Chondrocyte (in vitro differentiated cells): ENCODE measurements around the gene ADCYAP1. TPM values are rescaled to one million over a fixed set of nuclear protein-coding genes. Genes with fewer than 3 reads are reported as not detected.
"Not testable (repeated sequence)": the region's sequence is repeated elsewhere in the genome, so short reads cannot be mapped to it uniquely, and the experiment has no call there.

Experiments
- DNase-seq: peaks from one replicate; pipeline ENCODE4 v3.0.0; 2021; ENCODE audit warnings: mixed read lengths, low spot score
- H3K27ac Mint-ChIP-seq: one replicate; pipeline ENCODE4 v1.8.0; 2021; ENCODE audit warnings: mild to moderate bottlenecking, moderate library complexity, mixed read lengths; ENCODE audit not compliant: unreplicated experiment
- H3K27me3 Mint-ChIP-seq: 2 replicates; pipeline ENCODE4 v1.8.0; 2021; ENCODE audit warnings: low read depth, mixed read lengths
- H3K36me3 Mint-ChIP-seq: 2 replicates; pipeline ENCODE4 v1.8.0; 2021; ENCODE audit warnings: low read depth, mixed read lengths
- H3K4me1 Mint-ChIP-seq: 2 replicates; pipeline ENCODE4 v1.8.0; 2021; ENCODE audit warnings: low read depth, mild to moderate bottlenecking, mixed read lengths
- H3K4me3 Mint-ChIP-seq: one replicate; pipeline ENCODE4 v1.8.0; 2021; ENCODE audit warnings: mild to moderate bottlenecking, moderate library complexity, mixed read lengths; ENCODE audit not compliant: unreplicated experiment
- H3K9me3 Mint-ChIP-seq: 2 replicates; pipeline ENCODE4 v1.8.0; 2021; ENCODE audit warnings: low read depth, mixed read lengths
- CTCF ChIP-seq: fragments of 200-600 bp; sonication (generic); IDR thresholded peaks from 2 replicates; pipeline ENCODE4 v1.5.0; 2021; ENCODE audit warnings: antibody characterized with exemption, mild to moderate bottlenecking, moderate library complexity
- long read RNA-seq: library from polyadenylated mRNA; stranded (forward); transcript quantifications from one replicate; pipeline ENCODE4 v2.0.0, GENCODE V29; 2021
- total RNA-seq: library from RNA; stranded (reverse); gene quantifications from 3 replicates; pipeline ENCODE4 v1.2.1, GENCODE V29; 2021

The ADCYAP1 gene
- not detected in 3 replicates for total RNA-seq
- long read RNA-seq, result 0 reads

- TF ChIP-seq CTCF, result peak; percentile 28
- Mint-ChIP-seq H3K27ac (no peak within 1 kb of the TSS), H3K4me3 (peak within 1 kb of the TSS; percentile 21), H3K36me3 (no peaks in the 10 kb centered on the region), H3K4me1 (peaks cover 31% of the 10 kb centered on the region), H3K9me3 (no peaks in the 10 kb centered on the region), H3K27me3 (peaks cover 77% of the 10 kb centered on the region)
- no peak for DNase-seq
Observed at GRCh38 chr18:904218-905090, at the start of gene ADCYAP1. ADCYAP1 (plus strand) TSS chr18:904871; CDS start chr18:905387, 516 bp downstream.

DNA sequence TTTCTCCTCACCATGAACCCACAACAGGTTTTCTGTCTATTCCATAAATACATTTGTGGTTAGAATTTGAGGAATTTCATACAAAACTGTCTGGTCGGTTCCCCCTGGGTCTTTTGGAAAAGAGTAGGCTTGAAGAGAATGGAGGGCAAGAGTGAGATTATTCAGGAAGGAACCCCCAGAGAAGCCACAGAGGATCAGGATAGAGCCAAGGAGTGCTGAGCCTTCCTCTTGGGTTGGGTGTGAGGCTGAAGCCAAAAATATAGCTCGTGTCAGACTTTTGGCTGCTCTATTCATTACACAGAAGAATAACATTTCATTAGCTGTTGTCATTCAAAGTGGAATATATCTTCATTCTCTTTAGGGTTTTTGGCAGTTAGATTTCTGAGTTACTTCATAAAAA, 46.7 kb upstream of the ADCYAP1 start:
- Mint-ChIP-seq H3K4me3 (no peak overlapping the region), H3K36me3 (no peaks in the 10 kb centered on the region), H3K27me3 (peaks cover 29% of the 10 kb centered on the region), H3K27ac (no peak overlapping the region), H3K4me1 (peaks cover 7% of the 10 kb centered on the region), H3K9me3 (no peaks in the 10 kb centered on the region)
- no peak for DNase-seq
- no peak for TF ChIP-seq CTCF

GRCh38 chr18:864872-865273, 39.8 kb upstream of the ADCYAP1 start:
- TF ChIP-seq CTCF, result peak; percentile 97
- Mint-ChIP-seq H3K4me3 (no peak overlapping the region), H3K27me3 (peaks cover 53% of the 10 kb centered on the region), H3K36me3 (no peaks in the 10 kb centered on the region), H3K9me3 (no peaks in the 10 kb centered on the region), H3K27ac (no peak overlapping the region), H3K4me1 (peaks cover 6% of the 10 kb centered on the region)
- DNase-seq, result no peak

GRCh38 chr18:867257-867656, 37.4 kb upstream of the ADCYAP1 start:
- Mint-ChIP-seq H3K27me3 (peaks cover 49% of the 10 kb centered on the region), H3K4me3 (no peak overlapping the region), H3K27ac (no peak overlapping the region), H3K9me3 (no peaks in the 10 kb centered on the region), H3K4me1 (peaks cover 6% of the 10 kb centered on the region), H3K36me3 (no peaks in the 10 kb centered on the region)
- DNase-seq, result no peak
- no peak for TF ChIP-seq CTCF

GRCh38 chr18:873426-873825, 31.2 kb upstream of the ADCYAP1 start:
- not testable (repeated sequence) for H3K4me1 Mint-ChIP-seq, H3K4me3 Mint-ChIP-seq, H3K9me3 Mint-ChIP-seq, H3K36me3 Mint-ChIP-seq, DNase-seq, H3K27ac Mint-ChIP-seq
- peaks cover 28% of the 10 kb centered on the region for H3K27me3 Mint-ChIP-seq

DNA sequence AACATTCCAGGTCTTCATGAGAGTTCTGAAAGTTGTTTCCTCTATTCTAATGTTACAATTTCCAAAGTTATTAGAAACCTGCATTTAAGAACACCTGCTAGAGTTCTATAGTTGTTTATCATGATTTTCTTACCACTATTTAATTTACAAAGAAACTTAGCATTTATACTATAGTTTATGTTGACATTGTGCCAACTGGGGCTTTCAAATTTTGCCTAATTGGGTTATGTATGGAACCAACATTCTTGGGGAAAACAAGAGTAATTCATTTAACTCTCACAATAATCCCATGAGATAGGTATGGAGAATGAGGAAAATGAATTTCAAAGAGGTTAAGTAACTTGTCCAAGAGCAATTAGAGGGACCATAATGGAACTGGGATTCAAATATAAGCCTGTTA, 28.8 kb upstream of the ADCYAP1 start:
- Mint-ChIP-seq H3K27ac (no peak overlapping the region), H3K4me3 (no peak overlapping the region), H3K36me3 (no peaks in the 10 kb centered on the region), H3K27me3 (peaks cover 35% of the 10 kb centered on the region), H3K9me3 (no peaks in the 10 kb centered on the region), H3K4me1 (no peaks in the 10 kb centered on the region)
- no peak for TF ChIP-seq CTCF
- no peak for DNase-seq
